NCI-H146 treated with DMSO at 0.1 percent for 48 hours (cell line): ENCODE results near the gene SLC4A1AP.
A peak's percentile ranks its signal among the peaks of the same experiment; 100 is the strongest.

Experiments
- DNase-seq: peaks from one replicate; lab custom pipeline; 2025; ENCODE audit not compliant: unreplicated experiment; lab: John Stamatoyannopoulos, UW

Gene SLC4A1AP

GRCh38 chr2:27720004-27720551 lies 56.4 kb downstream of the SLC4A1AP start:
- DNase-seq = no peak

GRCh38 chr2:27721335-27721734 lies 57.6 kb downstream of the SLC4A1AP start:
- DNase-seq = no peak

GRCh38 chr2:27721884-27722485 lies 58.3 kb downstream of the SLC4A1AP start:
- DNase-seq = no peak

- peak; percentile 49 for DNase-seq
Measured at GRCh38 chr2:27723372-27724144, 59.9 kb downstream of the SLC4A1AP start.

- no peak for DNase-seq
Measured at GRCh38 chr2:27724191-27724590, 60.5 kb downstream of the SLC4A1AP start.

- no peak for DNase-seq
Measured at GRCh38 chr2:27724905-27725701, 61.4 kb downstream of the SLC4A1AP start.

- no peak for DNase-seq
Measured at GRCh38 chr2:27727257-27727656, 63.6 kb downstream of the SLC4A1AP start.

- no peak for DNase-seq
Measured at GRCh38 chr2:27728081-27728858, 64.6 kb downstream of the SLC4A1AP start.

GRCh38 chr2:27729198-27729597 lies 65.5 kb downstream of the SLC4A1AP start:
- DNase-seq = no peak

GRCh38 chr2:27729614-27730013 lies 65.9 kb downstream of the SLC4A1AP start:
- DNase-seq = no peak

- no peak for DNase-seq
Measured at GRCh38 chr2:27730261-27730662, 66.6 kb downstream of the SLC4A1AP start.

- no peak for DNase-seq
Measured at GRCh38 chr2:27730980-27731691, 67.4 kb downstream of the SLC4A1AP start.

- no peak for DNase-seq
Measured at GRCh38 chr2:27734305-27734704, 70.6 kb downstream of the SLC4A1AP start.

- peak; percentile 65 for DNase-seq
Measured at GRCh38 chr2:27735263-27735904, 71.7 kb downstream of the SLC4A1AP start.

- DNase-seq = no peak
Measured at GRCh38 chr2:27736031-27736889, 72.6 kb downstream of the SLC4A1AP start.

- DNase-seq = no peak
Measured at GRCh38 chr2:27736890-27737204, 73.2 kb downstream of the SLC4A1AP start.

GRCh38 chr2:27737676-27738348 lies 74.1 kb downstream of the SLC4A1AP start:
- no peak for DNase-seq

- DNase-seq = no peak
Measured at GRCh38 chr2:27738349-27739057, 74.8 kb downstream of the SLC4A1AP start.
